NB4 (cell line): Measurements from ENCODE around the gene HAAO.

Experiments
- POLR2A ChIP-seq: IDR thresholded peaks from 2 replicates; pipeline ENCODE4 v1.6.1; 2011; ENCODE audit warnings: mild to moderate bottlenecking; ENCODE audit not compliant: insufficient read length; ENCODE audit errors: extremely low read depth
- TF ChIP-seq, protein P1 (sequence below): IDR thresholded peaks from 2 replicates; pipeline ENCODE4 v1.6.1; 2011; ENCODE audit warnings: low read depth, low read length

DNA sequence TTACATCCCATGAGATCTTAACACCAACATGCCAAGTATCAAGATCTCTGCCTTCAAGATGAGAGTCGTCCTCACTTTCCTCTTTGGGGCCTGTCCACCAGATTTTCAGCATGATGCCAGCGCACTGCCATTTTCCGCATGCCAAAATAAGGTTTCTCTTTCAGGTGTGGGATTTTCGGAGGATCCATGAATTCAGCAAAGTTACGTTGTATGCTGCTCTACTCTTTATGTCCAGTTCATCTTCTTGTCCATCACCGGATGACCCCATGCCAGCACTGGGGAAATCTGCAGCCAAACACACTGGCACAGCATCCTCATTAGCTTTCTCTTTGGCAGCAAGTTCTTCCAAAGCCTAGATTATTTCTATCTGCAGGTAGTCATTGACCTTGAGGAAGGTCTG lies 4.9 kb upstream of the HAAO start:
- no peak for TF ChIP-seq POLR2A
- TF ChIP-seq, protein P1, sequence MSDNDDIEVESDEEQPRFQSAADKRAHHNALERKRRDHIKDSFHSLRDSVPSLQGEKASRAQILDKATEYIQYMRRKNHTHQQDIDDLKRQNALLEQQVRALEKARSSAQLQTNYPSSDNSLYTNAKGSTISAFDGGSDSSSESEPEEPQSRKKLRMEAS = no peak
